ENCODE measurements around the gene S100A16. TPM values are rescaled to one million over a fixed set of nuclear protein-coding genes. Genes with fewer than 3 reads are reported as not detected.
A peak's percentile ranks its signal among the peaks of the same experiment; 100 is the strongest.

Gene S100A16
- total and polyA plus RNA-seq, 9 of the 15 experiments (the other 6 are each of a cell fraction or from before 2014, with no cell fraction given), result 1.6 to 6.9 (median 4.3) TPM

DNA sequence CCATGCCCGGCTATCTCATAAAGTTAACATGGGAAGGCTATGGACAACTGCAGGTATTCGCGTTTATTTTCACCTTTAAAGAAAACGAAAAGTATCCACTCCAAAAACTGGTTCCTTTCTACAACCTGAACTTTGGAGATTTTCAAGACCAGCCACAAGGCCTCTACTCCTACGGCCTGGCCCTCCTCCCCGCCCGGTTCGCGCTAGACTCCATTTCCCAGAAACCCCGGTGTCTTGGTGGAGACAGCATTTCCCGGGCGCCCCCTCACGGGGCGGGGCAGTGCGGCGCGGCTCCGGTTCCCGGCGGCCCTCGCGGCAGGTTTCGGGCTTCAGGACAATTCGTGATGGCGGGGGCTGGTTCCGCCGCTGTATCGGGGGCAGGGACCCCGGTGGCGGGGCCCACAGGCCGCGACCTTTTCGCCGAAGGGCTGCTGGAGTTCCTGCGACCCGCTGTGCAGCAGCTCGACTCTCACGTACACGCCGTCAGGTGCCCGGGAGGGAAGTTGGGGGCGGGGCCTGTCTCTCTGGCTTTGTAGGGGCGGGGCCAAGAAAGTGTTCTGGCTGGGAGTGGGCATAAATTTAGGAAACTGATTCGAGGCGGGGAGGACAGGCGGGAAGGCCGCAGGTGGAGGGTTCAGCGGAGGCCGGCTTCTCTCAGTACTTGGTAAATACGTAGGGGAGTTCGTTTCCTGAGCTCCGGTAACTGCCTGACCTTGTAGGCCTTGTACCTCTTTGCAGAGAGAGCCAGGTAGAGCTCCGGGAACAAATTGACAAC, 45.6 kb upstream of the S100A16 start, which contains the start of gene SNAPIN (continued):
- TF ChIP-seq PCBP1 (IDR thresholded peaks at IDR 0.05; ENCODE audit: low read depth, low read length, poor library complexity, severe bottlenecking) (peak; percentile 52), ZNF75A (CRISPR knock-in tag; IDR thresholded peaks at IDR 0.05) (no peak), POLR2B (IDR thresholded peaks at IDR 0.05; ENCODE audit: low read depth, partially characterized antibody) (peak; percentile 73), CC2D1A (IDR thresholded peaks at IDR 0.05) (no peak), NR4A1 (CRISPR knock-in tag; IDR thresholded peaks at IDR 0.05) (no peak), NR4A1 (tag; IDR thresholded peaks at IDR 0.05) (peak; percentile 51; the same call in 1 of the 2 replicates), MBD2 (IDR thresholded peaks at IDR 0.05; ENCODE audit: borderline replicate concordance, low read depth) (peak; percentile 66; the same call in 1 of the 2 replicates), NEUROD1 (IDR thresholded peaks at IDR 0.05; ENCODE audit: borderline replicate concordance, low read depth, low read length, partially characterized antibody) (peak; percentile 47), MTA1 (IDR thresholded peaks at IDR 0.05; ENCODE audit: borderline replicate concordance) (0 out of 2 replicates have a peak, but pooled peaks have one; percentile 22), PHF8 (IDR thresholded peaks at IDR 0.05; ENCODE audit: borderline replicate concordance, low read length) (peak; percentile 92), LCOR (CRISPR knock-in tag; IDR thresholded peaks at IDR 0.05) (peak; percentile 73), RB1 (IDR thresholded peaks at IDR 0.05; ENCODE audit: low read depth) (peak; percentile 56; the same call in 1 of the 2 replicates), NR2C1 (IDR thresholded peaks at IDR 0.05) (no peak), NR2C1 (tag; IDR thresholded peaks at IDR 0.05) (peak; percentile 73)
- TF ChIP-seq, protein P1, sequence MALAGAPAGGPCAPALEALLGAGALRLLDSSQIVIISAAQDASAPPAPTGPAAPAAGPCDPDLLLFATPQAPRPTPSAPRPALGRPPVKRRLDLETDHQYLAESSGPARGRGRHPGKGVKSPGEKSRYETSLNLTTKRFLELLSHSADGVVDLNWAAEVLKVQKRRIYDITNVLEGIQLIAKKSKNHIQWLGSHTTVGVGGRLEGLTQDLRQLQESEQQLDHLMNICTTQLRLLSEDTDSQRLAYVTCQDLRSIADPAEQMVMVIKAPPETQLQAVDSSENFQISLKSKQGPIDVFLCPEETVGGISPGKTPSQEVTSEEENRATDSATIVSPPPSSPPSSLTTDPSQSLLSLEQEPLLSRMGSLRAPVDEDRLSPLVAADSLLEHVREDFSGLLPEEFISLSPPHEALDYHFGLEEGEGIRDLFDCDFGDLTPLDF (CRISPR knock-in tag; IDR thresholded peaks at IDR 0.05), result 0 out of 2 replicates have a peak, but pooled peaks have one; percentile 12
- TF ChIP-seq, protein P2, sequence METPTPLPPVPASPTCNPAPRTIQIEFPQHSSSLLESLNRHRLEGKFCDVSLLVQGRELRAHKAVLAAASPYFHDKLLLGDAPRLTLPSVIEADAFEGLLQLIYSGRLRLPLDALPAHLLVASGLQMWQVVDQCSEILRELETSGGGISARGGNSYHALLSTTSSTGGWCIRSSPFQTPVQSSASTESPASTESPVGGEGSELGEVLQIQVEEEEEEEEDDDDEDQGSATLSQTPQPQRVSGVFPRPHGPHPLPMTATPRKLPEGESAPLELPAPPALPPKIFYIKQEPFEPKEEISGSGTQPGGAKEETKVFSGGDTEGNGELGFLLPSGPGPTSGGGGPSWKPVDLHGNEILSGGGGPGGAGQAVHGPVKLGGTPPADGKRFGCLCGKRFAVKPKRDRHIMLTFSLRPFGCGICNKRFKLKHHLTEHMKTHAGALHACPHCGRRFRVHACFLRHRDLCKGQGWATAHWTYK (CRISPR knock-in tag; IDR thresholded peaks at IDR 0.05), result no peak
- TF ChIP-seq, protein P3, sequence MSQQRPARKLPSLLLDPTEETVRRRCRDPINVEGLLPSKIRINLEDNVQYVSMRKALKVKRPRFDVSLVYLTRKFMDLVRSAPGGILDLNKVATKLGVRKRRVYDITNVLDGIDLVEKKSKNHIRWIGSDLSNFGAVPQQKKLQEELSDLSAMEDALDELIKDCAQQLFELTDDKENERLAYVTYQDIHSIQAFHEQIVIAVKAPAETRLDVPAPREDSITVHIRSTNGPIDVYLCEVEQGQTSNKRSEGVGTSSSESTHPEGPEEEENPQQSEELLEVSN (IDR thresholded peaks at IDR 0.05; ENCODE audit: borderline replicate concordance in 1 of 2, extremely low read depth in 1 of 2, insufficient read depth in 1 of 2, insufficient read length in 1 of 2, low read depth in 1 of 2, low read length in 1 of 2, poor library complexity in 1 of 2, severe bottlenecking in 1 of 2), result peak in 1 of 2 experiments; percentile 23
- TF ChIP-seq, protein P4, sequence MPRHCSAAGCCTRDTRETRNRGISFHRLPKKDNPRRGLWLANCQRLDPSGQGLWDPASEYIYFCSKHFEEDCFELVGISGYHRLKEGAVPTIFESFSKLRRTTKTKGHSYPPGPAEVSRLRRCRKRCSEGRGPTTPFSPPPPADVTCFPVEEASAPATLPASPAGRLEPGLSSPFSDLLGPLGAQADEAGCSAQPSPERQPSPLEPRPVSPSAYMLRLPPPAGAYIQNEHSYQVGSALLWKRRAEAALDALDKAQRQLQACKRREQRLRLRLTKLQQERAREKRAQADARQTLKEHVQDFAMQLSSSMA (CRISPR knock-in tag; IDR thresholded peaks at IDR 0.05), result no peak
- TF ChIP-seq, protein P5, sequence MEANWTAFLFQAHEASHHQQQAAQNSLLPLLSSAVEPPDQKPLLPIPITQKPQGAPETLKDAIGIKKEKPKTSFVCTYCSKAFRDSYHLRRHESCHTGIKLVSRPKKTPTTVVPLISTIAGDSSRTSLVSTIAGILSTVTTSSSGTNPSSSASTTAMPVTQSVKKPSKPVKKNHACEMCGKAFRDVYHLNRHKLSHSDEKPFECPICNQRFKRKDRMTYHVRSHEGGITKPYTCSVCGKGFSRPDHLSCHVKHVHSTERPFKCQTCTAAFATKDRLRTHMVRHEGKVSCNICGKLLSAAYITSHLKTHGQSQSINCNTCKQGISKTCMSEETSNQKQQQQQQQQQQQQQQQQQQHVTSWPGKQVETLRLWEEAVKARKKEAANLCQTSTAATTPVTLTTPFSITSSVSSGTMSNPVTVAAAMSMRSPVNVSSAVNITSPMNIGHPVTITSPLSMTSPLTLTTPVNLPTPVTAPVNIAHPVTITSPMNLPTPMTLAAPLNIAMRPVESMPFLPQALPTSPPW (CRISPR knock-in tag; IDR thresholded peaks at IDR 0.05), result peak; percentile 89
- TF ChIP-seq, protein P6, sequence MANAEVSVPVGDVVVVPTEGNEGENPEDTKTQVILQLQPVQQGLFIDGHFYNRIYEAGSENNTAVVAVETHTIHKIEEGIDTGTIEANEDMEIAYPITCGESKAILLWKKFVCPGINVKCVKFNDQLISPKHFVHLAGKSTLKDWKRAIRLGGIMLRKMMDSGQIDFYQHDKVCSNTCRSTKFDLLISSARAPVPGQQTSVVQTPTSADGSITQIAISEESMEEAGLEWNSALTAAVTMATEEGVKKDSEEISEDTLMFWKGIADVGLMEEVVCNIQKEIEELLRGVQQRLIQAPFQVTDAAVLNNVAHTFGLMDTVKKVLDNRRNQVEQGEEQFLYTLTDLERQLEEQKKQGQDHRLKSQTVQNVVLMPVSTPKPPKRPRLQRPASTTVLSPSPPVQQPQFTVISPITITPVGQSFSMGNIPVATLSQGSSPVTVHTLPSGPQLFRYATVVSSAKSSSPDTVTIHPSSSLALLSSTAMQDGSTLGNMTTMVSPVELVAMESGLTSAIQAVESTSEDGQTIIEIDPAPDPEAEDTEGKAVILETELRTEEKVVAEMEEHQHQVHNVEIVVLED (CRISPR knock-in tag; IDR thresholded peaks at IDR 0.05), result peak; percentile 43; the same call in 1 of the 2 replicates

All from K562 (cell line).